Measurements from ENCODE around the gene SBK2.

The SBK2 gene

GRCh38 chr19:55493645-55494171, 43.2 kb downstream of the SBK2 start:
- H3K4me1 ChIP-seq (ENCODE audit: control insufficient read depth in 1 of 2, insufficient read depth in 1 of 2, low read depth in 1 of 2, low read length in 1 of 2) = no peaks in the 10 kb centered on the region
- H3K4me3 ChIP-seq (ENCODE audit: low read depth in 1 of 2, low read length in 1 of 2) = no peak overlapping the region
- no peak for TF ChIP-seq CTCF (IDR thresholded peaks at IDR 0.05)
- peaks cover 57% of the 10 kb centered on the region for H3K27me3 ChIP-seq
- no peaks in the 10 kb centered on the region for H3K36me3 ChIP-seq
- no peaks in the 10 kb centered on the region for H3K9me3 ChIP-seq
- no peak overlapping the region for H3K27ac ChIP-seq

- Histone ChIP-seq H3K36me3 (no peaks in the 10 kb centered on the region), H3K27ac (no peak overlapping the region), H3K4me1 (ENCODE audit: control insufficient read depth in 1 of 2, insufficient read depth in 1 of 2, low read depth in 1 of 2, low read length in 1 of 2) (no peaks in the 10 kb centered on the region), H3K4me3 (ENCODE audit: low read depth in 1 of 2, low read length in 1 of 2) (no peak overlapping the region), H3K9me3 (no peaks in the 10 kb centered on the region), H3K27me3 (peaks cover 62% of the 10 kb centered on the region)
- TF ChIP-seq CTCF (IDR thresholded peaks at IDR 0.05) = no peak
Measured at GRCh38 chr19:55493052-55493644, 43.8 kb downstream of the SBK2 start.

- H3K36me3 ChIP-seq = no peaks in the 10 kb centered on the region
- no peak for TF ChIP-seq CTCF (IDR thresholded peaks at IDR 0.05)
Measured at GRCh38 chr19:55492362-55492944, 44.5 kb downstream of the SBK2 start.

GRCh38 chr19:55491546-55492360, 45.2 kb downstream of the SBK2 start:
- Histone ChIP-seq H3K9me3 (no peaks in the 10 kb centered on the region), H3K27ac (no peak overlapping the region), H3K4me1 (ENCODE audit: control insufficient read depth in 1 of 2, insufficient read depth in 1 of 2, low read depth in 1 of 2, low read length in 1 of 2) (no peaks in the 10 kb centered on the region), H3K36me3 (no peaks in the 10 kb centered on the region), H3K27me3 (peaks cover 76% of the 10 kb centered on the region), H3K4me3 (ENCODE audit: low read depth in 1 of 2, low read length in 1 of 2) (no peak overlapping the region)
- no peak for TF ChIP-seq CTCF (IDR thresholded peaks at IDR 0.05)

More at GRCh38 chr19:55492362-55492944, 44.5 kb downstream of the SBK2 start:
- H3K4me1 ChIP-seq (ENCODE audit: control insufficient read depth in 1 of 2, insufficient read depth in 1 of 2, low read depth in 1 of 2, low read length in 1 of 2) = no peaks in the 10 kb centered on the region
- H3K4me3 ChIP-seq (ENCODE audit: low read depth in 1 of 2, low read length in 1 of 2) = no peak overlapping the region
- peaks cover 69% of the 10 kb centered on the region for H3K27me3 ChIP-seq
- H3K9me3 ChIP-seq = no peaks in the 10 kb centered on the region
- no peak overlapping the region for H3K27ac ChIP-seq

- Histone ChIP-seq H3K4me3 (ENCODE audit: low read depth in 1 of 2, low read length in 1 of 2) (no peak overlapping the region), H3K27ac (no peak overlapping the region), H3K4me1 (ENCODE audit: control insufficient read depth in 1 of 2, insufficient read depth in 1 of 2, low read depth in 1 of 2, low read length in 1 of 2) (no peaks in the 10 kb centered on the region), H3K36me3 (no peaks in the 10 kb centered on the region), H3K9me3 (no peaks in the 10 kb centered on the region), H3K27me3 (peaks cover 86% of the 10 kb centered on the region)
- no peak for TF ChIP-seq CTCF (IDR thresholded peaks at IDR 0.05)
Measured at GRCh38 chr19:55490478-55491432, 46.2 kb downstream of the SBK2 start.
